ENCODE measurements around the gene CIAO3. TPM values are rescaled to one million over a fixed set of nuclear protein-coding genes. Genes with fewer than 3 reads are reported as not detected.

The CIAO3 gene
- total RNA-seq, 1 donor = 37.1 TPM

- DNase-seq (ENCODE audit: low read depth) = no peak
- TF ChIP-seq, protein P1, sequence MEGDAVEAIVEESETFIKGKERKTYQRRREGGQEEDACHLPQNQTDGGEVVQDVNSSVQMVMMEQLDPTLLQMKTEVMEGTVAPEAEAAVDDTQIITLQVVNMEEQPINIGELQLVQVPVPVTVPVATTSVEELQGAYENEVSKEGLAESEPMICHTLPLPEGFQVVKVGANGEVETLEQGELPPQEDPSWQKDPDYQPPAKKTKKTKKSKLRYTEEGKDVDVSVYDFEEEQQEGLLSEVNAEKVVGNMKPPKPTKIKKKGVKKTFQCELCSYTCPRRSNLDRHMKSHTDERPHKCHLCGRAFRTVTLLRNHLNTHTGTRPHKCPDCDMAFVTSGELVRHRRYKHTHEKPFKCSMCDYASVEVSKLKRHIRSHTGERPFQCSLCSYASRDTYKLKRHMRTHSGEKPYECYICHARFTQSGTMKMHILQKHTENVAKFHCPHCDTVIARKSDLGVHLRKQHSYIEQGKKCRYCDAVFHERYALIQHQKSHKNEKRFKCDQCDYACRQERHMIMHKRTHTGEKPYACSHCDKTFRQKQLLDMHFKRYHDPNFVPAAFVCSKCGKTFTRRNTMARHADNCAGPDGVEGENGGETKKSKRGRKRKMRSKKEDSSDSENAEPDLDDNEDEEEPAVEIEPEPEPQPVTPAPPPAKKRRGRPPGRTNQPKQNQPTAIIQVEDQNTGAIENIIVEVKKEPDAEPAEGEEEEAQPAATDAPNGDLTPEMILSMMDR (IDR thresholded peaks at IDR 0.05; ENCODE audit: insufficient read depth, low read depth, low read length) = no peak
- H3K4me3 ChIP-seq (ENCODE audit: low read depth, low read length) = no peak overlapping the region
Observed at GRCh38 chr16:775236-775796, 34.5 kb upstream of the CIAO3 start.

DNA sequence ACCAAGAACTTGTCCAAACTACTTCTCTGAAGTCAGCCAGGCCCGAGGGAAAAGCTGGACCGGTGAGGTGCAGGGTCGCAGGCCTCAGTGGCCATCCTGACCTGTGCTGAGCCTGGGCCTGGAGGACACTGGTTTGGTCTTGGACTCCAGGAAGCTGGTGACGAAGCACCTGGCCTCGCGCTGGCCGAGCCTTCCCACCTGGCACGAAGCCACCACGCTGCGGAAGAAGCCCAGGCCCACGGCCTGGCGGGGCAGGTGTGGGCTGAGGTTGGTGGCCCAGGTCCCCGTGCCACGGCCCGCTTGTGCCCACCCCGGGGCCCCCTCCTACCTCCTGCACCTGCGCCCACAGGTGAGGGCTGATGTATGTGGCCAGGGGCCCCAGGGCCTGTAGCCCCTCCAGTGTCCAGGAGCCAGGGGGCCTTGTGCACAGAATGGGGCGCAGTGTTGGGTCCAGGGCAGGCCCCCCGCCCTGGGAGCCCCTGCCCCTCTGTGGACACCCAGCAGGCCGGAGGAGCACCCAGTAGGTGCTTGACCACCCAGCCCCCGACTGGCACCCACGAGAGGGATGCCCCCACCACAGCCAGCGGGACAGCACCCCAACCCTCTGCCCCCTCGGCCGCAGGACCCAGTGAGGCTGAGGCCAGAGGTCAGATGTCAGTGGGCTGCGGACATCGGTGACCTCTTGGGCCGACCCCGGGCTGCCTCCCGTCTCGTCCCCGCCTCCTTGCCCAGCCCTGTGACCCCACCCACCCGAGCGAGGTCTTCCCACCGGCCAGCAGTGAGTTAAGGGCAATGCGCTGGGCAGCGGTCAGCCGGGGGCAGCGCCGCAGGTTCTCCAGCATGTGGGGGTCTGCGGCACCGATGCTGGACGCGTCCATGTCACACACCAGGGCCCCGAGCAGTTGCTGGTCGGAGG is 33.5 kb upstream of the CIAO3 start:
- TF ChIP-seq, protein P1 (IDR thresholded peaks at IDR 0.05; ENCODE audit: insufficient read depth, low read depth, low read length) = no peak
- H3K4me3 ChIP-seq (ENCODE audit: low read depth, low read length) = no peak overlapping the region
- DNase-seq (ENCODE audit: low read depth) = no peak

- H3K4me3 ChIP-seq (ENCODE audit: low read depth, low read length) = no peak overlapping the region
- no peak for DNase-seq (ENCODE audit: low read depth)
- TF ChIP-seq, protein P1 (IDR thresholded peaks at IDR 0.05; ENCODE audit: insufficient read depth, low read depth, low read length) = no peak
Observed at GRCh38 chr16:772959-773358, 32.2 kb upstream of the CIAO3 start.

DNA sequence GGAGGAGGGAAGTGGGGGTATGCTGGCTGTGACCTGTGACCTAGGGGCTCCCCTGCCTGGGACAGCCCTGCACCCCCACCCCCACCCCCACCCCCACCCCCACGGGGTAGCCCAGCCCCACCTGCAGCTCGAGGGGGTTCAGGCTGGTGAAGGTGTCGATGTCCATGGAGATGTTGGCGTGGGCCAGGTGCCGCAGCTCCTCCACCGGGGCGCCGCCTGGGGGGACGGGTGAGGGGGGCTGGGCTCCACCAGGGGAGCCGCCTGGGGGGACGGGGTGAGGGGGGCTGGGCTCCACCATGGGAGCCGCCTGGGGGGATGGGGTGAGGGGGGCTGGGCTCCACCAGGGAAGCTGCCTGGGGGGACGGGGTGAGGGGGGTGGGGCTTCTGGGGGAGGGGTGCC is 29.6 kb upstream of the CIAO3 start:
- no peak for DNase-seq (ENCODE audit: low read depth)
- TF ChIP-seq, protein P1 (IDR thresholded peaks at IDR 0.05; ENCODE audit: insufficient read depth, low read depth, low read length) = no peak
- H3K4me3 ChIP-seq (ENCODE audit: low read depth, low read length) = no peak overlapping the region

- H3K4me3 ChIP-seq (ENCODE audit: low read depth, low read length) = no peak overlapping the region
- DNase-seq (ENCODE audit: low read depth) = no peak
- TF ChIP-seq, protein P1 (IDR thresholded peaks at IDR 0.05; ENCODE audit: insufficient read depth, low read depth, low read length) = no peak
Observed at GRCh38 chr16:769934-770333, 29.1 kb upstream of the CIAO3 start.

- TF ChIP-seq, protein P1 (IDR thresholded peaks at IDR 0.05; ENCODE audit: insufficient read depth, low read depth, low read length) = no peak
- H3K4me3 ChIP-seq (ENCODE audit: low read depth, low read length) = no peak overlapping the region
- no peak for DNase-seq (ENCODE audit: low read depth)
Observed at GRCh38 chr16:769184-769784, 28.5 kb upstream of the CIAO3 start.

Data from fibroblast of villous mesenchyme (primary cell).